ENCODE results near the gene S100A3. TPM values are rescaled to one million over a fixed set of nuclear protein-coding genes. Genes with fewer than 3 reads are reported as not detected.

The S100A3 gene
- total and polyA plus RNA-seq, 2 of the 13 experiments (the other 11 are each of a cell fraction or from before 2014, with no cell fraction given): 2.5 to 4.5 TPM

- TF ChIP-seq SNAPC4 (CRISPR knock-in tag; IDR thresholded peaks at IDR 0.05): no peak
- no peak for TF ChIP-seq ZBTB8A (CRISPR knock-in tag; IDR thresholded peaks at IDR 0.05; ENCODE audit: borderline replicate concordance, low read depth)
- no peak for TF ChIP-seq SMAD3 (CRISPR knock-in tag; IDR thresholded peaks at IDR 0.05)
- TF ChIP-seq TERF1 (CRISPR knock-in tag; IDR thresholded peaks at IDR 0.05): no peak
Measured at GRCh38 chr1:153553096-153553495, 4.0 kb upstream of the S100A3 start (continued).

GRCh38 chr1:153552335-153552734, 3.3 kb upstream of the S100A3 start:
- H3K4me1 ChIP-seq (ENCODE audit: insufficient read depth, low read length): peaks cover 58% of the 10 kb centered on the region
- no peak overlapping the region for H3K9ac ChIP-seq (ENCODE audit: insufficient read depth, low read depth, low read length)
- POLR2A ChIA-PET: interaction anchor here (1.1 to 1.7 kb wide), 4 partner anchors 9 to 15 kb away, joined by 3 to 9 read pairs (median 4); no protein-coding TSS in a partner anchor
- H3K27ac ChIP-seq (ENCODE audit: extremely low read length, insufficient read depth, low read length): no peak overlapping the region
- in situ Hi-C loops (cut with HindIII; ENCODE audit: extremely low pct_ligation_motif_present, low pct_unique_long_range_greater_than_20kb): no loop called here
- no peak overlapping the region for H3K4me3 ChIP-seq (replicated peaks in 1 of 3; ENCODE audit: insufficient read depth in 1 of 3, low read depth in 2 of 3, low read length in 3 of 3)
- ATAC-seq: peak; percentile 67
- no peak for DNase-seq (ENCODE audit: low spot score)
- CTCF ChIA-PET (ENCODE audit: low intra/inter-chr PET ratio, low total read pairs): no interaction called here
- no peak overlapping the region for H2AFZ ChIP-seq (ENCODE audit: low read length)
- 64% methylated on average over 6 of the region's 8 CpGs for WGBS (ENCODE audit: low lambda C conversion rate)
- no peaks in the 10 kb centered on the region for H3K36me3 ChIP-seq (replicated peaks in 1 of 2; ENCODE audit: control insufficient read depth in 1 of 2, insufficient read depth in 2 of 2, low read length in 2 of 2)
- intact Hi-C loops (cut with micrococcal nuclease; ENCODE audit: unreplicated experiment): no loop called here
- FAIRE-seq: no peak
- no peaks in the 10 kb centered on the region for H4K20me1 ChIP-seq (ENCODE audit: insufficient read depth, low read length)
- H3K4me2 ChIP-seq (ENCODE audit: low read depth, low read length): peak overlapping the region; percentile 10; the same call in 1 of the 2 replicates
- H3K79me2 ChIP-seq (ENCODE audit: insufficient read depth, low read length): no peaks in the 10 kb centered on the region
- peaks cover 3 to 24% of the 10 kb centered on the region in 2 experiments; a peak in 3 of 5 replicates for H3K27me3 ChIP-seq (ENCODE audit: control insufficient read depth in 1 of 2, insufficient read depth in 2 of 2, low read length in 2 of 2)
- no TSS peak for BruUV-seq (replicated peaks)
- H3K9me3 ChIP-seq (ENCODE audit: low read length): no peaks in the 10 kb centered on the region
- no peak for TF ChIP-seq ZSCAN9 (CRISPR knock-in tag; IDR thresholded peaks at IDR 0.05; ENCODE audit: borderline replicate concordance)
- TF ChIP-seq ZBTB33 (CRISPR knock-in tag; IDR thresholded peaks at IDR 0.05): peak; percentile 34; the same call in 1 of the 2 replicates

Data from HepG2 (cell line).